Metanephros (tissue), 1 donor: Measurements from ENCODE around the gene ZKSCAN7. TPM values are rescaled to one million over a fixed set of nuclear protein-coding genes. Genes with fewer than 3 reads are reported as not detected.

Experiments
- total RNA-seq: library from RNA; depleted of rRNA; stranded (reverse); fragments of >200 nt; gene quantifications from one replicate; pipeline ENCODE4 v1.2.3, GENCODE V29; 2014

The ZKSCAN7 gene
- total RNA-seq: 16.3 TPM

GRCh38 chr3:44554626-44555592, at the start of gene ZKSCAN7:
Gene ZKSCAN7, plus strand, starts transcription at chr3:44555193. Its CDS starts 1,855 bp downstream, at chr3:44557048.

GRCh38 chr3:44584646-44585501, 29.9 kb downstream of the ZKSCAN7 start, which contains the start of gene ZNF660:
Gene ZNF660, plus strand, starts transcription at chr3:44584964. Its CDS starts 9,230 bp downstream, at chr3:44594194.

Other genes starting within 250 kb of the ZKSCAN7 start
- 35.4 TPM for gene TCAIM, start 216.4 kb upstream of the ZKSCAN7 start, total RNA-seq
- gene ZNF445, start 77.5 kb upstream of the ZKSCAN7 start, total RNA-seq: 23.6 TPM
- gene ZNF660, start 29.8 kb downstream of the ZKSCAN7 start, total RNA-seq: 8.2 TPM
- 27.3 TPM for gene ZNF197, start 69.8 kb downstream of the ZKSCAN7 start, total RNA-seq
- gene ZNF35, start 93.5 kb downstream of the ZKSCAN7 start, total RNA-seq: 9.9 TPM
- gene ZNF502, start 157.5 kb downstream of the ZKSCAN7 start, total RNA-seq: 8.0 TPM
- gene ZNF501, start 174.4 kb downstream of the ZKSCAN7 start, total RNA-seq: 9.2 TPM
- 25.5 TPM for gene KIAA1143, start 206.4 kb downstream of the ZKSCAN7 start, total RNA-seq
- gene KIF15, start 206.6 kb downstream of the ZKSCAN7 start, total RNA-seq: 6.4 TPM